ENCODE data around the gene KRT6B. TPM values are rescaled to one million over a fixed set of nuclear protein-coding genes. Genes with fewer than 3 reads are reported as not detected.
"Not testable (repeated sequence)": the region's sequence is repeated elsewhere in the genome, so short reads cannot be mapped to it uniquely, and the experiment has no call there.

The KRT6B gene
- total RNA-seq, 2 experiments from 2014 or later = not detected

- H3K27me3 Mint-ChIP-seq = peaks cover 39% of the 10 kb centered on the region
- H3K4me3 Mint-ChIP-seq = no peak overlapping the region
- no peaks in the 10 kb centered on the region for H3K4me1 Mint-ChIP-seq
- no peak overlapping the region for H3K27ac Mint-ChIP-seq
- peaks cover 12% of the 10 kb centered on the region for H3K9me3 Mint-ChIP-seq
- peaks cover 3% of the 10 kb centered on the region for H3K36me3 Mint-ChIP-seq
- DNase-seq = no peak
Measured at GRCh38 chr12:52487211-52487610, 35.3 kb upstream of the KRT6B start.

- no peak for DNase-seq
- Mint-ChIP-seq H3K4me1 (no peaks in the 10 kb centered on the region), H3K36me3 (peaks cover 3% of the 10 kb centered on the region), H3K4me3 (no peak overlapping the region), H3K27me3 (peaks cover 41% of the 10 kb centered on the region), H3K27ac (no peak overlapping the region), H3K9me3 (peaks cover 12% of the 10 kb centered on the region)
Measured at GRCh38 chr12:52486166-52487105, 34.5 kb upstream of the KRT6B start.

GRCh38 chr12:52480073-52480472 lies 28.1 kb upstream of the KRT6B start:
- peaks cover 3% of the 10 kb centered on the region for H3K36me3 Mint-ChIP-seq
- no peaks in the 10 kb centered on the region for H3K4me1 Mint-ChIP-seq
- H3K27me3 Mint-ChIP-seq = peaks cover 28% of the 10 kb centered on the region
- no peak overlapping the region for H3K4me3 Mint-ChIP-seq
- no peak overlapping the region for H3K27ac Mint-ChIP-seq
- no peak for DNase-seq
- H3K9me3 Mint-ChIP-seq = peaks cover 9% of the 10 kb centered on the region

- peaks cover 1% of the 10 kb centered on the region for H3K9me3 Mint-ChIP-seq
- DNase-seq = no peak
- no peaks in the 10 kb centered on the region for H3K36me3 Mint-ChIP-seq
- H3K4me3 Mint-ChIP-seq = no peak overlapping the region
- no peaks in the 10 kb centered on the region for H3K4me1 Mint-ChIP-seq
- no peak overlapping the region for H3K27ac Mint-ChIP-seq
- H3K27me3 Mint-ChIP-seq = peaks cover 5% of the 10 kb centered on the region
Measured at GRCh38 chr12:52477651-52478050, 25.7 kb upstream of the KRT6B start.

GRCh38 chr12:52474212-52474611 lies 22.3 kb upstream of the KRT6B start:
- no peak for DNase-seq
- H3K9me3 Mint-ChIP-seq = no peaks in the 10 kb centered on the region
- no peak overlapping the region for H3K4me3 Mint-ChIP-seq
- no peaks in the 10 kb centered on the region for H3K27me3 Mint-ChIP-seq
- no peaks in the 10 kb centered on the region for H3K4me1 Mint-ChIP-seq
- H3K36me3 Mint-ChIP-seq = no peaks in the 10 kb centered on the region
- H3K27ac Mint-ChIP-seq = no peak overlapping the region

GRCh38 chr12:52473768-52474167 lies 21.8 kb upstream of the KRT6B start, which contains the start of gene KRT6C:
Gene KRT6C (minus strand): TSS chr12:52473805. CDS start chr12:52473737, 68 bp downstream.
- no peak within 1 kb of the TSS for H3K27ac Mint-ChIP-seq
- peaks cover under 1% of the 10 kb centered on the region for H3K27me3 Mint-ChIP-seq
- H3K4me1 Mint-ChIP-seq = no peaks in the 10 kb centered on the region
- no peaks in the 10 kb centered on the region for H3K36me3 Mint-ChIP-seq
- no peak within 1 kb of the TSS for H3K4me3 Mint-ChIP-seq
- no peaks in the 10 kb centered on the region for H3K9me3 Mint-ChIP-seq
- DNase-seq = no peak

- Mint-ChIP-seq H3K27me3 (peaks cover 12% of the 10 kb centered on the region), H3K4me3 (no peak overlapping the region), H3K36me3 (no peaks in the 10 kb centered on the region), H3K27ac (no peak overlapping the region), H3K4me1 (no peaks in the 10 kb centered on the region), H3K9me3 (no peaks in the 10 kb centered on the region)
- no peak for DNase-seq
Measured at GRCh38 chr12:52469853-52470252, 17.9 kb upstream of the KRT6B start.

- Mint-ChIP-seq H3K27ac (no peak overlapping the region), H3K4me1 (no peaks in the 10 kb centered on the region), H3K27me3 (peaks cover 34% of the 10 kb centered on the region), H3K9me3 (no peaks in the 10 kb centered on the region), H3K36me3 (no peaks in the 10 kb centered on the region), H3K4me3 (no peak overlapping the region)
- DNase-seq = no peak
Measured at GRCh38 chr12:52464897-52465296, 13.0 kb upstream of the KRT6B start.

- no peaks in the 10 kb centered on the region for H3K9me3 Mint-ChIP-seq
- H3K36me3 Mint-ChIP-seq = no peaks in the 10 kb centered on the region
- H3K4me1 Mint-ChIP-seq = no peaks in the 10 kb centered on the region
- no peak overlapping the region for H3K27ac Mint-ChIP-seq
- H3K4me3 Mint-ChIP-seq = no peak overlapping the region
- no peak for DNase-seq
- H3K27me3 Mint-ChIP-seq = peaks cover 22% of the 10 kb centered on the region
Measured at GRCh38 chr12:52461693-52462092, 9.7 kb upstream of the KRT6B start.

- Mint-ChIP-seq H3K4me3 (no peak overlapping the region), H3K9me3 (no peaks in the 10 kb centered on the region), H3K36me3 (no peaks in the 10 kb centered on the region), H3K27ac (no peak overlapping the region), H3K4me1 (peaks cover 7% of the 10 kb centered on the region), H3K27me3 (peaks cover 21% of the 10 kb centered on the region)
- no peak for DNase-seq
Measured at GRCh38 chr12:52458861-52459260, 6.9 kb upstream of the KRT6B start.

- H3K27me3 Mint-ChIP-seq = peaks cover 6% of the 10 kb centered on the region
Measured at GRCh38 chr12:52455821-52456220, 3.9 kb upstream of the KRT6B start.

GRCh38 chr12:52454411-52455201 lies 2.7 kb upstream of the KRT6B start:
- H3K4me1 Mint-ChIP-seq = peaks cover 7% of the 10 kb centered on the region
- H3K27me3 Mint-ChIP-seq = peaks cover 3% of the 10 kb centered on the region
- H3K9me3 Mint-ChIP-seq = no peaks in the 10 kb centered on the region
- no peak overlapping the region for H3K27ac Mint-ChIP-seq
- H3K4me3 Mint-ChIP-seq = no peak overlapping the region
- H3K36me3 Mint-ChIP-seq = no peaks in the 10 kb centered on the region
- no peak for DNase-seq

More at GRCh38 chr12:52455821-52456220, 3.9 kb upstream of the KRT6B start:
- Mint-ChIP-seq H3K27ac (no peak overlapping the region), H3K4me1 (peaks cover 7% of the 10 kb centered on the region), H3K9me3 (no peaks in the 10 kb centered on the region), H3K36me3 (no peaks in the 10 kb centered on the region), H3K4me3 (no peak overlapping the region)
- DNase-seq = no peak

GRCh38 chr12:52448228-52448627 lies 3.7 kb downstream of the KRT6B start:
- Mint-ChIP-seq H3K27me3 (peaks cover 10% of the 10 kb centered on the region), H3K36me3 (no peaks in the 10 kb centered on the region), H3K4me1 (no peaks in the 10 kb centered on the region), H3K9me3 (no peaks in the 10 kb centered on the region), H3K4me3 (no peak overlapping the region), H3K27ac (no peak overlapping the region)
- DNase-seq = no peak

GRCh38 chr12:52447196-52447595 lies 4.8 kb downstream of the KRT6B start:
- not testable (repeated sequence) for H3K27ac Mint-ChIP-seq, H3K36me3 Mint-ChIP-seq, DNase-seq, H3K4me1 Mint-ChIP-seq, H3K4me3 Mint-ChIP-seq, H3K9me3 Mint-ChIP-seq
- H3K27me3 Mint-ChIP-seq = peaks cover 14% of the 10 kb centered on the region

GRCh38 chr12:52446367-52447045 lies 5.4 kb downstream of the KRT6B start:
- H3K4me1 Mint-ChIP-seq = no peaks in the 10 kb centered on the region

More at GRCh38 chr12:52446367-52447045, 5.4 kb downstream of the KRT6B start:
- Mint-ChIP-seq H3K9me3 (no peaks in the 10 kb centered on the region), H3K4me3 (no peak overlapping the region), H3K36me3 (no peaks in the 10 kb centered on the region), H3K27ac (no peak overlapping the region), H3K27me3 (peaks cover 21% of the 10 kb centered on the region)
- no peak for DNase-seq

Measured in activated naive CD8-positive, alpha-beta T cell treated with anti-CD3 and anti-CD28 coated beads for 36 hours (primary cell).